K562 (cell line): Measurements from ENCODE around the gene GFOD2. TPM values are rescaled to one million over a fixed set of nuclear protein-coding genes. Genes with fewer than 3 reads are reported as not detected.
A peak's percentile ranks its signal among the peaks of the same experiment; 100 is the strongest.

Source experiments
- ASH1L ChIP-seq: fragments of 450-650 bp; IDR thresholded peaks from 2 replicates; pipeline ENCODE4 v1.6.1; 2018; ENCODE audit warnings: borderline replicate concordance, mild to moderate bottlenecking, low read depth; ENCODE audit not compliant: partially characterized antibody
- ATF6 ChIP-seq: sonication (generic); formaldehyde crosslinking; IDR thresholded peaks from 2 replicates; pipeline ENCODE4 v1.4.0; 2020; ENCODE audit warnings: mild to moderate bottlenecking, missing genetic modification reagents
- EGR1 ChIP-seq: fragments of 450-650 bp; conservative IDR thresholded peaks from 2 replicates; pipeline ENCODE4 v1.6.1; 2017; ENCODE audit warnings: mild to moderate bottlenecking
- ELF4 ChIP-seq: fragments of 450-650 bp; formaldehyde crosslinking; IDR thresholded peaks from 2 replicates; pipeline ENCODE4 v1.4.0; 2022; ENCODE audit warnings: missing genetic modification characterization
- FOSL1 ChIP-seq: fragments of 200-800 bp; sonication (Bioruptor generic); conservative IDR thresholded peaks from 2 replicates; pipeline ENCODE4 v1.6.1; 2016; ENCODE audit warnings: missing genetic modification characterization, missing compliant biosample characterization
- FOXO4 ChIP-seq: fragments of 450-650 bp; formaldehyde crosslinking; IDR thresholded peaks from 2 replicates; pipeline ENCODE4 v1.4.0; 2020; ENCODE audit warnings: mild to moderate bottlenecking, moderate library complexity
- HNRNPH1 ChIP-seq: fragments of 200-400 bp; formaldehyde crosslinking; optimal IDR thresholded peaks from 2 replicates; pipeline ENCODE3; 2017; ENCODE audit warnings: low read depth, mild to moderate bottlenecking, low read length, moderate library complexity
- IFI16 ChIP-seq: fragments of 250-450 bp; sonication (Bioruptor Pico); IDR thresholded peaks from 2 replicates; pipeline ENCODE4 v2.1.2; 2022; ENCODE audit warnings: mild to moderate bottlenecking, inconsistent platforms
- KHSRP ChIP-seq: fragments of 450-650 bp; IDR thresholded peaks from 2 replicates; pipeline ENCODE4 v1.6.1; 2017
- LARP7 ChIP-seq: fragments of 450-650 bp; IDR thresholded peaks from 2 replicates; pipeline ENCODE4 v1.6.1; 2016
- MBD1 ChIP-seq: fragments of 250-450 bp; sonication (Bioruptor Pico); IDR thresholded peaks from 2 replicates; pipeline ENCODE4 v1.8.0; 2022; ENCODE audit warnings: inconsistent platforms
- MCM2 ChIP-seq: fragments of 450-650 bp; IDR thresholded peaks from 2 replicates; pipeline ENCODE4 v1.6.1; 2017; ENCODE audit warnings: low read depth, mild to moderate bottlenecking
- NFIX ChIP-seq: fragments of 250-450 bp; sonication (Bioruptor Pico); IDR thresholded peaks from 2 replicates; pipeline ENCODE4 v1.4.0; 2020; ENCODE audit warnings: low read depth, mild to moderate bottlenecking, moderate library complexity
- PATZ1 ChIP-seq: fragments of 250-450 bp; sonication (Bioruptor Pico); IDR thresholded peaks from 2 replicates; pipeline ENCODE4 v1.5.0; 2020; ENCODE audit warnings: mild to moderate bottlenecking, borderline replicate concordance
- POLR2H ChIP-seq: IDR thresholded peaks from 2 replicates; pipeline ENCODE4 v1.6.1; 2016; ENCODE audit warnings: missing genetic modification characterization, low read depth, mild to moderate bottlenecking, control low read depth, missing compliant biosample characterization, moderate library complexity
- RAD51 ChIP-seq: fragments of 450-650 bp; IDR thresholded peaks from 2 replicates; pipeline ENCODE4 v1.7.1; 2016; ENCODE audit warnings: low read depth, mild to moderate bottlenecking, borderline replicate concordance
- RFX1 ChIP-seq: fragments of 450-650 bp; IDR thresholded peaks from 2 replicates; pipeline ENCODE4 v1.6.1; 2016; ENCODE audit warnings: mild to moderate bottlenecking, moderate library complexity
- SMARCE1 ChIP-seq: fragments of 450-650 bp; IDR thresholded peaks from 2 replicates; pipeline ENCODE4 v1.7.1; 2016; ENCODE audit warnings: mild to moderate bottlenecking
- XRCC3 ChIP-seq: fragments of 450-650 bp; IDR thresholded peaks from 2 replicates; pipeline ENCODE4 v1.6.1; 2017; ENCODE audit warnings: mild to moderate bottlenecking, moderate library complexity
- ZNF384 ChIP-seq: IDR thresholded peaks from 2 replicates; pipeline ENCODE4 v1.6.1; 2012; ENCODE audit warnings: low read depth, low read length, improper control_type of control experiment
- ZNF512 ChIP-seq: IDR thresholded peaks from 2 replicates; pipeline ENCODE4 v1.6.1; 2016; ENCODE audit warnings: missing genetic modification characterization, missing compliant biosample characterization
- ZNF778 ChIP-seq: fragments of 450-650 bp; formaldehyde crosslinking; IDR thresholded peaks from 2 replicates; pipeline ENCODE4 v1.4.0; 2020; ENCODE audit warnings: mild to moderate bottlenecking, moderate library complexity
- polyA plus RNA-seq, 8 experiments: library from polyadenylated mRNA; depleted of rRNA in 4 of 8; stranded (reverse) in 5 of 8; unstranded in 3 of 8; fragments of >200 nt; fragmentation: Nextera tagmentation in 2 of 8; fragmentation: Illumina TruSeq in 1 of 8; extraction: Ambion mirVana in 2 of 8; extraction: Trizol in 1 of 8; gene quantifications; 2 replicates each; pipeline versions ENCODE4 v1.2.1 to v1.2.3, GENCODE V29; 2011 to 2014; ENCODE audit warnings: inconsistent platforms in 1 of 8, missing spikeins in 1 of 8
- total RNA-seq, 7 experiments: library from RNA; depleted of rRNA in 6 of 7; stranded (reverse); fragments of >200 nt in 6 of 7; fragmentation: Illumina TruSeq in 2 of 7; extraction: Trizol in 2 of 7; gene quantifications; 2 replicates each; pipeline versions ENCODE4 v1.2.1 to v1.2.3, GENCODE V29; 2011 to 2021; ENCODE audit warnings: low replicate concordance in 1 of 7

Gene GFOD2
- total and polyA plus RNA-seq, 9 of the 15 experiments (the other 6 are each of a cell fraction or from before 2014, with no cell fraction given), result 1.9 to 15.8 (median 11.1) TPM

- TF ChIP-seq FOSL1 (tag), result 0 out of 2 replicates have a peak, but pooled peaks have one; percentile 18
- no peak for TF ChIP-seq MCM2
- TF ChIP-seq IFI16 (CRISPR knock-in tag), result no peak
- no peak for TF ChIP-seq EGR1
- TF ChIP-seq HNRNPH1, result no peak
- no peak for TF ChIP-seq KHSRP
- no peak for TF ChIP-seq ZNF384
- no peak for TF ChIP-seq ATF6 (CRISPR knock-in tag)
- TF ChIP-seq SMARCE1, result no peak
- TF ChIP-seq ZNF778 (CRISPR knock-in tag), result no peak
- no peak for TF ChIP-seq RAD51
- no peak for TF ChIP-seq ELF4 (CRISPR knock-in tag)
- TF ChIP-seq MBD1 (CRISPR knock-in tag), result no peak
- TF ChIP-seq ASH1L, result no peak
- no peak for TF ChIP-seq ZNF512
- no peak for TF ChIP-seq PATZ1 (CRISPR knock-in tag)
- no peak for TF ChIP-seq NFIX (CRISPR knock-in tag)
- TF ChIP-seq LARP7, result no peak
- TF ChIP-seq FOXO4 (CRISPR knock-in tag), result no peak
- TF ChIP-seq RFX1, result no peak
- TF ChIP-seq XRCC3, result no peak
- no peak for TF ChIP-seq POLR2H (tag)
Observed at GRCh38 chr16:67652578-67653127, 66.5 kb downstream of the GFOD2 start (continued).
